GM12878 (cell line): ENCODE data around the gene CLEC16A. TPM values are rescaled to one million over a fixed set of nuclear protein-coding genes. Genes with fewer than 3 reads are reported as not detected.

ENCODE experiments used
- ATAC-seq: fragments of 200-7000 bp; cut with Tn5 transposase; 3 replicates; pipeline ENCODE4 v1.9.1; 2020; ENCODE audit warnings: mild to moderate bottlenecking, moderate library complexity
- BruUV-seq: library from RNA; stranded (reverse); fragments of 400-500 nt; replicated peaks from 2 replicates; lab custom pipeline; 2021; lab: Mats Ljungman, UMichigan
- CTCF ChIA-PET: fragments of 300-600 bp; sonication (Branson Sonifier 250); formaldehyde crosslinking; extraction: SDS; loops from one replicate; lab custom pipeline; 2021; ENCODE audit warnings: inconsistent platforms; lab: Yijun Ruan, JAX
- POLR2A ChIA-PET: fragments of 350-600 bp; formaldehyde crosslinking; extraction: SDS; loops from one replicate; lab custom pipeline; 2021; ENCODE audit warnings: inconsistent platforms; lab: Charles Lee
- RAD21 ChIA-PET: fragments of 300-600 bp; sonication (Branson Sonifier 250); formaldehyde crosslinking; loops from one replicate; lab custom pipeline; 2023; ENCODE audit warnings: antibody characterized with exemption; ENCODE audit not compliant: unreplicated experiment; lab: Charles Lee
- SMC1A ChIA-PET: fragments of 300-600 bp; sonication (Branson Sonifier 250); formaldehyde crosslinking; loops from one replicate; lab custom pipeline; 2023; ENCODE audit not compliant: unreplicated experiment, uncharacterized antibody; lab: Charles Lee
- DNase-seq: peaks from one replicate; pipeline ENCODE4 v3.0.0-alpha.2; 2011; ENCODE audit warnings: low read depth, low spot score
- FAIRE-seq: peaks from 3 replicates; lab custom pipeline; 2011; peaks lifted over from hg19 to GRCh38; lab: Jason Lieb, UNC
- H2AFZ ChIP-seq: 2 replicates; pipeline ENCODE4 v1.6.0; 2011; ENCODE audit warnings: low read depth, low read length, control low read depth; ENCODE audit not compliant: control insufficient read depth
- H3K27ac ChIP-seq: 2 replicates; pipeline ENCODE4 v1.5.1; 2011; ENCODE audit warnings: control low read depth; ENCODE audit not compliant: control insufficient read depth, insufficient read depth
- H3K27me3 ChIP-seq, 2 experiments: replicated peaks in 1 of 2; 2 replicates each; pipeline versions ENCODE4 v1.6.0 to v1.6.1; 2011; ENCODE audit warnings: low read length in 1 of 2; ENCODE audit not compliant: control insufficient read depth in 2 of 2, insufficient read depth in 2 of 2
- H3K36me3 ChIP-seq, 2 experiments: 2 replicates each; pipeline ENCODE4 v1.5.1; 2011; ENCODE audit warnings: low read length in 1 of 2; ENCODE audit not compliant: control insufficient read depth in 2 of 2, insufficient read depth in 2 of 2
- H3K4me1 ChIP-seq: 2 replicates; pipeline ENCODE4 v1.6.1; 2011; ENCODE audit warnings: mild to moderate bottlenecking, low read length, moderate library complexity, mixed read lengths; ENCODE audit not compliant: control insufficient read depth, insufficient read depth
- H3K4me2 ChIP-seq: 2 replicates; pipeline ENCODE4 v1.6.0; 2011; ENCODE audit warnings: control low read depth; ENCODE audit not compliant: control insufficient read depth, insufficient read depth
- H3K4me3 ChIP-seq: fragments of 200-600 bp; sonication (generic); 2 replicates; pipeline ENCODE4 v1.5.1; 2016
- H3K79me2 ChIP-seq: 2 replicates; pipeline ENCODE4 v1.6.0; 2011; ENCODE audit warnings: low read length; ENCODE audit not compliant: control insufficient read depth, insufficient read depth
- H3K9ac ChIP-seq: 2 replicates; pipeline ENCODE4 v1.8.0; 2011; ENCODE audit warnings: low read length, control low read depth, mixed read lengths; ENCODE audit not compliant: control insufficient read depth, insufficient read depth
- H3K9me3 ChIP-seq: replicated peaks from 3 replicates; pipeline ENCODE4 v1.5.1; 2011; ENCODE audit warnings: mild to moderate bottlenecking, low read length; ENCODE audit not compliant: control insufficient read depth, insufficient read depth
- H4K20me1 ChIP-seq: 2 replicates; pipeline ENCODE4 v1.6.0; 2011; ENCODE audit not compliant: control insufficient read depth, insufficient read depth
- BMI1 ChIP-seq: fragments of 450-650 bp; IDR thresholded peaks from 2 replicates; pipeline ENCODE4 v1.6.1; 2016; ENCODE audit warnings: mild to moderate bottlenecking, moderate library complexity, borderline replicate concordance
- BRCA1 ChIP-seq: IDR thresholded peaks from 2 replicates; pipeline ENCODE4 v1.6.1; 2011; ENCODE audit warnings: low read depth, low read length, improper control_type of control experiment
- EZH2 ChIP-seq: IDR thresholded peaks from 2 replicates; pipeline ENCODE4 v1.6.1; 2012; ENCODE audit warnings: low read depth, mild to moderate bottlenecking, control low read depth, inconsistent platforms, low read length, borderline replicate concordance; ENCODE audit not compliant: control insufficient read depth
- GABPA ChIP-seq: IDR thresholded peaks from 2 replicates; pipeline ENCODE4 v1.6.1; 2014; ENCODE audit warnings: antibody characterized with exemption, low read depth, mild to moderate bottlenecking, inconsistent platforms
- HCFC1 ChIP-seq: fragments of 150-350 bp; IDR thresholded peaks from 2 replicates; pipeline ENCODE4 v1.6.1; 2014; ENCODE audit warnings: low read length
- KLF5 ChIP-seq: fragments of 450-650 bp; IDR thresholded peaks from 2 replicates; pipeline ENCODE4 v1.6.1; 2014; ENCODE audit warnings: mild to moderate bottlenecking; ENCODE audit not compliant: partially characterized antibody
- RCOR1 ChIP-seq: conservative IDR thresholded peaks from 2 replicates; pipeline ENCODE4 v1.6.1; 2012; ENCODE audit warnings: low read depth, low read length, improper control_type of control experiment
- RELA ChIP-seq: fragments of 450-650 bp; IDR thresholded peaks from 2 replicates; pipeline ENCODE4 v1.8.0; 2014; ENCODE audit warnings: borderline replicate concordance; ENCODE audit not compliant: partially characterized antibody
- SIN3A ChIP-seq: IDR thresholded peaks from 2 replicates; pipeline ENCODE4 v1.6.1; 2012; ENCODE audit warnings: low read depth, low read length, improper control_type of control experiment
- SMAD5 ChIP-seq: IDR thresholded peaks from 2 replicates; pipeline ENCODE4 v1.6.1; 2016; ENCODE audit warnings: antibody characterized with exemption, low read depth
- TAF1 ChIP-seq: IDR thresholded peaks from 2 replicates; pipeline ENCODE4 v1.6.1; 2011; ENCODE audit warnings: mild to moderate bottlenecking, low read depth, low read length, borderline replicate concordance
- ZNF384 ChIP-seq: IDR thresholded peaks from 2 replicates; pipeline ENCODE4 v1.6.1; 2012; ENCODE audit warnings: low read depth, mild to moderate bottlenecking, low read length, improper control_type of control experiment, borderline replicate concordance
- WGBS: methylation state at CpG from one replicate; pipeline ENCODE4 v1.1.6; 2016; ENCODE audit warnings: low lambda C conversion rate; ENCODE audit not compliant: insufficient replicate concordance, insufficient coverage; ENCODE audit errors: missing lambda C conversion rate; 5-methylcytosine and 5-hydroxymethylcytosine counted together
- in situ Hi-C: fragments of 300-500 bp; cut with MboI; formaldehyde crosslinking; loops from 9 replicates; pipeline ENCODE4 v1.14.3; 2018; ENCODE audit warnings: mixed read lengths
- intact Hi-C: fragments of 100-400 bp; cut with micrococcal nuclease; formaldehyde crosslinking; loops from one replicate; pipeline ENCODE4 v1.14.2; 2022; ENCODE audit not compliant: unreplicated experiment
- polyA plus RNA-seq, 11 experiments: library from polyadenylated mRNA; depleted of rRNA in 4 of 11; unstranded in 6 of 11; stranded (reverse) in 5 of 11; fragments of >200 nt; fragmentation: Nextera tagmentation in 4 of 11; fragmentation: Illumina TruSeq in 1 of 11; extraction: Ambion mirVana in 4 of 11; extraction: Trizol in 1 of 11; gene quantifications; 1 replicate in 1 of 11; 2 replicates in 10 of 11; pipeline versions ENCODE4 v1.2.1 to v1.2.3, GENCODE V29; 2011 to 2016; ENCODE audit warnings: inconsistent platforms in 2 of 11, missing spikeins in 2 of 11, low read depth in 1 of 11
- total RNA-seq, 4 experiments: library from RNA; depleted of rRNA in 3 of 4; stranded (reverse); fragments of >200 nt in 3 of 4; fragmentation: Illumina TruSeq in 1 of 4; extraction: Trizol in 1 of 4; gene quantifications; 2 replicates each; pipeline versions ENCODE4 v1.2.1 to v1.2.3, GENCODE V29; 2013 to 2021
- TF ChIP-seq, protein P1 (sequence below): fragments of 450-650 bp; IDR thresholded peaks from 2 replicates; pipeline ENCODE4 v1.6.1; 2018; ENCODE audit warnings: borderline replicate concordance, mild to moderate bottlenecking; ENCODE audit not compliant: partially characterized antibody
- TF ChIP-seq, protein P2 (sequence below): fragments of 450-650 bp; IDR thresholded peaks from 2 replicates; pipeline ENCODE4 v1.6.1; 2014; ENCODE audit warnings: mild to moderate bottlenecking

Gene CLEC16A
- total and polyA plus RNA-seq, 10 of the 15 experiments (the other 5 are each of a cell fraction or from before 2014, with no cell fraction given), result 1.5 to 28.8 (median 19.2) TPM

DNA sequence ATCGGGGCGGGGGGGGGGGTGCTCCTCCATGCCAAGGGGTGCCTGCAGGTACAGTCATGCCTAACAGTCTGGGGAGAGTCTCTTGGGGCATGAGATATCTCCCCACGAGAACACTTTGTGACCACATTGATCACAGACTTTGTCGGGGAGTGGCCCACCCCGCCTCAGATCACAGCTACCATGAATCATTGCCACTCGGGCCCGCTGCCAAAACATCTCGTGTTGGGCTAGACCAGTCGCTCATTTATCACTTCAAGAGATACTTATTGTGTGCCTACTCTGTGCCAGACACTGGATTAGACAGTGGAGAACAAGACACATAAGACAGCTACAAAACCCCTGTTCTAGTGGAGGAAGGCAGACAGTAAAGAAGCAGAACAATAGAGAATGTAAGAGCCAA is 72.6 kb downstream of the CLEC16A start:
- ChIA-PET RAD21 (no interaction called here), CTCF (interaction anchor here (1.4 kb wide), 1 partner anchor 8 kb away, joined by 3 read pairs; no protein-coding TSS in a partner anchor)

DNA sequence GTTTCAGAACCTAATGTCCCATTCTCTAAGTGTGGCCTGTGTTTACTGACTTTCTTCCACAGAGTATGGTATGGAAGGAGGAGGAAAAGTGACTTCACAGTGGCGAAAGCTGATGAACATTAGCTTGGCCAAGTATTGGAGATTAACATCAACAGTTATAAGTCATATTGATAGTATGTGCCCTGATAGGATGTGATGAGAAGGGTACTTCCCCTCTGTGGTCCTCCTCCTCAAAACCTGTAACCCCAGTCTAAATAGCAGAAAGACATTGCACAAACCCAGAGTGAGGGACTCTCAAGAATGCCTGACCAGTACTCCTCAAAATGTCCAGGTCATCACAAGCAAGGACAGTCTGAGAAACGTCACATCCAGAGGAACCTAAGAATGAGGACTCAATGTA is 73.1 kb downstream of the CLEC16A start:
- intact Hi-C loops (no loop called here), in situ Hi-C loops (no loop called here)
- ATAC-seq (no peak), FAIRE-seq (no peak), DNase-seq (no peak)
- 92% methylated on average over 2 of the region's 2 CpGs for WGBS
- Histone ChIP-seq H3K9ac (no peak overlapping the region), H3K4me3 (no peak overlapping the region), H3K79me2 (no peaks in the 10 kb centered on the region), H3K36me3 (peaks cover 3 to 9% of the 10 kb centered on the region in 2 experiments; a peak in 3 of 4 replicates), H3K27ac (no peak overlapping the region), H3K9me3 (no peaks in the 10 kb centered on the region), H2AFZ (no peak overlapping the region), H4K20me1 (no peaks in the 10 kb centered on the region), H3K4me2 (no peak overlapping the region), H3K4me1 (no peaks in the 10 kb centered on the region), H3K27me3 (no peaks in the 10 kb centered on the region)
- ChIA-PET SMC1A (interaction anchor here (0.7 to 1.2 kb wide), 2 partner anchors 8 to 16 kb away, joined by 3 read pairs; no protein-coding TSS in a partner anchor), CTCF (interaction anchor here (0.6 to 1.4 kb wide), 3 partner anchors 8 to 508 kb away, joined by 3 read pairs; no protein-coding TSS in a partner anchor), RAD21 (no interaction called here), POLR2A (interaction anchor here (0.7 kb wide), 1 partner anchor 82 kb away, joined by 4 read pairs; no protein-coding TSS in a partner anchor)
- TSS peak; percentile 40 for BruUV-seq
- TF ChIP-seq BMI1 (no peak), HCFC1 (no peak), BRCA1 (no peak), ZNF384 (no peak), KLF5 (no peak), TAF1 (no peak), GABPA (no peak), RCOR1 (no peak)
- TF ChIP-seq, protein P1, sequence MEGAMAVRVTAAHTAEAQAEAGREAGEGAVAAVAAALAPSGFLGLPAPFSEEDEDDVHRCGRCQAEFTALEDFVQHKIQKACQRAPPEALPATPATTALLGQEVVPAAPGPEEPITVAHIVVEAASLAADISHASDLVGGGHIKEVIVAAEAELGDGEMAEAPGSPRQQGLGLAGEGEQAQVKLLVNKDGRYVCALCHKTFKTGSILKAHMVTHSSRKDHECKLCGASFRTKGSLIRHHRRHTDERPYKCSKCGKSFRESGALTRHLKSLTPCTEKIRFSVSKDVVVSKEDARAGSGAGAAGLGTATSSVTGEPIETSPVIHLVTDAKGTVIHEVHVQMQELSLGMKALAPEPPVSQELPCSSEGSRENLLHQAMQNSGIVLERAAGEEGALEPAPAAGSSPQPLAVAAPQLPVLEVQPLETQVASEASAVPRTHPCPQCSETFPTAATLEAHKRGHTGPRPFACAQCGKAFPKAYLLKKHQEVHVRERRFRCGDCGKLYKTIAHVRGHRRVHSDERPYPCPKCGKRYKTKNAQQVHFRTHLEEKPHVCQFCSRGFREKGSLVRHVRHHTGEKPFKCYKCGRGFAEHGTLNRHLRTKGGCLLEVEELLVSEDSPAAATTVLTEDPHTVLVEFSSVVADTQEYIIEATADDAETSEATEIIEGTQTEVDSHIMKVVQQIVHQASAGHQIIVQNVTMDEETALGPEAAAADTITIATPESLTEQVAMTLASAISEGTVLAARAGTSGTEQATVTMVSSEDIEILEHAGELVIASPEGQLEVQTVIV, result no peak

More for the DNA sequence above, 72.6 kb downstream of the CLEC16A start:
- Histone ChIP-seq H3K27me3 (no peaks in the 10 kb centered on the region), H4K20me1 (no peaks in the 10 kb centered on the region), H3K27ac (no peak overlapping the region), H3K9me3 (no peaks in the 10 kb centered on the region), H2AFZ (no peak overlapping the region), H3K36me3 (peaks cover 3 to 9% of the 10 kb centered on the region in 2 experiments; a peak in 3 of 4 replicates), H3K4me3 (no peak overlapping the region), H3K79me2 (no peaks in the 10 kb centered on the region), H3K4me2 (no peak overlapping the region), H3K4me1 (no peaks in the 10 kb centered on the region), H3K9ac (no peak overlapping the region)
- no peak for TF ChIP-seq SIN3A
- TF ChIP-seq, protein P2, sequence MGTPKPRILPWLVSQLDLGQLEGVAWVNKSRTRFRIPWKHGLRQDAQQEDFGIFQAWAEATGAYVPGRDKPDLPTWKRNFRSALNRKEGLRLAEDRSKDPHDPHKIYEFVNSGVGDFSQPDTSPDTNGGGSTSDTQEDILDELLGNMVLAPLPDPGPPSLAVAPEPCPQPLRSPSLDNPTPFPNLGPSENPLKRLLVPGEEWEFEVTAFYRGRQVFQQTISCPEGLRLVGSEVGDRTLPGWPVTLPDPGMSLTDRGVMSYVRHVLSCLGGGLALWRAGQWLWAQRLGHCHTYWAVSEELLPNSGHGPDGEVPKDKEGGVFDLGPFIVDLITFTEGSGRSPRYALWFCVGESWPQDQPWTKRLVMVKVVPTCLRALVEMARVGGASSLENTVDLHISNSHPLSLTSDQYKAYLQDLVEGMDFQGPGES, result no peak
- no peak for TF ChIP-seq EZH2
- no peak for TF ChIP-seq SMAD5
- no peak for TF ChIP-seq RELA
- in situ Hi-C loops (no loop called here), intact Hi-C loops (no loop called here)
- ATAC-seq, result no peak
- FAIRE-seq, result no peak
- BruUV-seq, result no TSS peak
- WGBS, result 90% methylated on average over 9 of the region's 9 CpGs
- DNase-seq, result no peak
- ChIA-PET SMC1A (interaction anchor here (0.7 to 1.2 kb wide), 3 partner anchors 9 to 59 kb away, joined by 3 read pairs; no protein-coding TSS in a partner anchor), POLR2A (interaction anchor here (0.9 kb wide), 1 partner anchor 10 kb away, joined by 3 read pairs; no protein-coding TSS in a partner anchor)
